ENCODE results near the gene CDC45. TPM values are rescaled to one million over a fixed set of nuclear protein-coding genes. Genes with fewer than 3 reads are reported as not detected.

Gene CDC45
- total RNA-seq, 2 experiments from 2014 or later, result 94.8 to 104 TPM

- Mint-ChIP-seq H3K36me3 (peaks cover 32% of the 10 kb centered on the region), H3K4me3 (no peak overlapping the region), H3K27me3 (no peaks in the 10 kb centered on the region), H3K9me3 (ENCODE audit: low read depth) (no peaks in the 10 kb centered on the region), H3K4me1 (peaks cover 5% of the 10 kb centered on the region), H3K27ac (no peak overlapping the region)
- DNase-seq, result no peak
- CTCF ChIA-PET, result interaction anchor here (1.5 kb wide), 1 partner anchor 15 kb away, joined by 3 read pairs; no protein-coding TSS in a partner anchor
- ATAC-seq, result no peak
Measured at GRCh38 chr22:19454156-19454555, 25.6 kb upstream of the CDC45 start.

- CTCF ChIA-PET, result no interaction called here
- no peaks in the 10 kb centered on the region for H3K27me3 Mint-ChIP-seq
- no peak overlapping the region for H3K4me3 Mint-ChIP-seq
- H3K9me3 Mint-ChIP-seq (ENCODE audit: low read depth), result no peaks in the 10 kb centered on the region
- H3K36me3 Mint-ChIP-seq, result peaks cover 33% of the 10 kb centered on the region
- ATAC-seq, result no peak
- no peak for DNase-seq
- H3K4me1 Mint-ChIP-seq, result no peaks in the 10 kb centered on the region
- peak overlapping the region; percentile 9 for H3K27ac Mint-ChIP-seq
Measured at GRCh38 chr22:19455033-19455432, 24.7 kb upstream of the CDC45 start.

- Mint-ChIP-seq H3K4me3 (no peak overlapping the region), H3K4me1 (no peaks in the 10 kb centered on the region), H3K27me3 (no peaks in the 10 kb centered on the region), H3K27ac (no peak overlapping the region), H3K9me3 (ENCODE audit: low read depth) (no peaks in the 10 kb centered on the region), H3K36me3 (peaks cover 34% of the 10 kb centered on the region)
- no peak for ATAC-seq
- CTCF ChIA-PET, result no interaction called here
- DNase-seq, result no peak
Measured at GRCh38 chr22:19455585-19456370, 23.9 kb upstream of the CDC45 start.

- Mint-ChIP-seq H3K36me3 (peaks cover 37% of the 10 kb centered on the region), H3K27ac (peak overlapping the region; percentile 49), H3K4me1 (no peaks in the 10 kb centered on the region), H3K4me3 (no peak overlapping the region), H3K27me3 (no peaks in the 10 kb centered on the region), H3K9me3 (ENCODE audit: low read depth) (no peaks in the 10 kb centered on the region)
- CTCF ChIA-PET, result interaction anchor here (1.2 kb wide), 1 partner anchor 9 kb away, joined by 5 read pairs; the partner anchor contains the start of gene C22orf39
- DNase-seq (no peak), ATAC-seq (no peak)
Measured at GRCh38 chr22:19456541-19456940, 23.2 kb upstream of the CDC45 start.

- Mint-ChIP-seq H3K4me3 (no peak overlapping the region), H3K4me1 (no peaks in the 10 kb centered on the region), H3K27me3 (no peaks in the 10 kb centered on the region), H3K36me3 (peaks cover 41% of the 10 kb centered on the region), H3K9me3 (ENCODE audit: low read depth) (no peaks in the 10 kb centered on the region), H3K27ac (no peak overlapping the region)
- CTCF ChIA-PET, result interaction anchor here (1.2 kb wide), 1 partner anchor 10 kb away, joined by 5 read pairs; the partner anchor contains the start of gene C22orf39
- DNase-seq (no peak), ATAC-seq (no peak)
Measured at GRCh38 chr22:19457828-19458428, 21.8 kb upstream of the CDC45 start.

GRCh38 chr22:19460036-19460435 lies 19.7 kb upstream of the CDC45 start:
- Mint-ChIP-seq H3K36me3 (peaks cover 36% of the 10 kb centered on the region), H3K4me1 (peaks cover 8% of the 10 kb centered on the region)
- CTCF ChIA-PET, result interaction anchor here (0.7 kb wide), 1 partner anchor 287 kb away, joined by 4 read pairs; no protein-coding TSS in a partner anchor

GRCh38 chr22:19461506-19461905 lies 18.2 kb upstream of the CDC45 start:
- H3K27ac Mint-ChIP-seq, result no peak overlapping the region
- DNase-seq, result no peak

More at GRCh38 chr22:19460036-19460435, 19.7 kb upstream of the CDC45 start:
- H3K27me3 Mint-ChIP-seq, result no peaks in the 10 kb centered on the region
- no peaks in the 10 kb centered on the region for H3K9me3 Mint-ChIP-seq (ENCODE audit: low read depth)
- H3K27ac Mint-ChIP-seq, result no peak overlapping the region
- ATAC-seq (no peak), DNase-seq (no peak)
- H3K4me3 Mint-ChIP-seq, result no peak overlapping the region

GRCh38 chr22:19463008-19463407 lies 16.7 kb upstream of the CDC45 start:
- Mint-ChIP-seq H3K27me3 (no peaks in the 10 kb centered on the region), H3K4me3 (no peak overlapping the region), H3K27ac (no peak overlapping the region), H3K36me3 (peaks cover 38% of the 10 kb centered on the region), H3K4me1 (peaks cover 13% of the 10 kb centered on the region), H3K9me3 (ENCODE audit: low read depth) (no peaks in the 10 kb centered on the region)
- CTCF ChIA-PET, result interaction anchor here (4.1 kb wide), 1 partner anchor 15 kb away, joined by 13 read pairs; no protein-coding TSS in a partner anchor
- DNase-seq (no peak), ATAC-seq (no peak)

More at GRCh38 chr22:19461506-19461905, 18.2 kb upstream of the CDC45 start:
- H3K9me3 Mint-ChIP-seq (ENCODE audit: low read depth), result no peaks in the 10 kb centered on the region
- peaks cover 37% of the 10 kb centered on the region for H3K36me3 Mint-ChIP-seq
- no peaks in the 10 kb centered on the region for H3K27me3 Mint-ChIP-seq
- peaks cover 13% of the 10 kb centered on the region for H3K4me1 Mint-ChIP-seq
- no peak for ATAC-seq
- CTCF ChIA-PET, result interaction anchor here (0.9 kb wide), 1 partner anchor 16 kb away, joined by 3 read pairs; no protein-coding TSS in a partner anchor
- no peak overlapping the region for H3K4me3 Mint-ChIP-seq

- CTCF ChIA-PET, result interaction anchor here (0.9 to 4.1 kb wide), 2 partner anchors 14 to 342 kb away, joined by 3 to 13 read pairs; partner anchors contain the start of gene DGCR2
- Mint-ChIP-seq H3K9me3 (ENCODE audit: low read depth) (no peaks in the 10 kb centered on the region), H3K27ac (peak overlapping the region; percentile 64), H3K4me1 (peaks cover 13% of the 10 kb centered on the region), H3K27me3 (no peaks in the 10 kb centered on the region), H3K36me3 (peaks cover 46% of the 10 kb centered on the region), H3K4me3 (no peak overlapping the region)
- ATAC-seq (no peak), DNase-seq (no peak)
Measured at GRCh38 chr22:19463491-19464469, 15.9 kb upstream of the CDC45 start.

- CTCF ChIA-PET, result interaction anchor here (0.9 to 4.1 kb wide), 2 partner anchors 13 to 342 kb away, joined by 3 to 13 read pairs; partner anchors contain the start of gene DGCR2
- Mint-ChIP-seq H3K27me3 (no peaks in the 10 kb centered on the region), H3K4me3 (no peak overlapping the region), H3K9me3 (ENCODE audit: low read depth) (no peaks in the 10 kb centered on the region), H3K4me1 (peaks cover 13% of the 10 kb centered on the region), H3K27ac (peak overlapping the region; percentile 64), H3K36me3 (peaks cover 45% of the 10 kb centered on the region)
- no peak for DNase-seq
- ATAC-seq, result peak; percentile 57
Measured at GRCh38 chr22:19464546-19464945, 15.2 kb upstream of the CDC45 start.

GRCh38 chr22:19464975-19465374 lies 14.7 kb upstream of the CDC45 start:
- no peaks in the 10 kb centered on the region for H3K27me3 Mint-ChIP-seq
- no peak for ATAC-seq
- H3K4me3 Mint-ChIP-seq, result no peak overlapping the region
- peaks cover 13% of the 10 kb centered on the region for H3K4me1 Mint-ChIP-seq
- H3K27ac Mint-ChIP-seq, result peak overlapping the region; percentile 64
- peaks cover 47% of the 10 kb centered on the region for H3K36me3 Mint-ChIP-seq
- no peak for DNase-seq
- CTCF ChIA-PET, result interaction anchor here (4.1 kb wide), 1 partner anchor 13 kb away, joined by 13 read pairs; no protein-coding TSS in a partner anchor
- H3K9me3 Mint-ChIP-seq (ENCODE audit: low read depth), result no peaks in the 10 kb centered on the region

- H3K9me3 Mint-ChIP-seq (ENCODE audit: low read depth), result no peaks in the 10 kb centered on the region
- no peak overlapping the region for H3K27ac Mint-ChIP-seq
- H3K36me3 Mint-ChIP-seq, result peaks cover 52% of the 10 kb centered on the region
- no peak overlapping the region for H3K4me3 Mint-ChIP-seq
- no peak for DNase-seq
- no peak for ATAC-seq
- peaks cover 13% of the 10 kb centered on the region for H3K4me1 Mint-ChIP-seq
- CTCF ChIA-PET, result interaction anchor here (4.1 kb wide), 1 partner anchor 12 kb away, joined by 13 read pairs; no protein-coding TSS in a partner anchor
- no peaks in the 10 kb centered on the region for H3K27me3 Mint-ChIP-seq
Measured at GRCh38 chr22:19466126-19466716, 13.5 kb upstream of the CDC45 start.
